ENCODE results near the gene ADCY5.

ADCY5 gene

DNA sequence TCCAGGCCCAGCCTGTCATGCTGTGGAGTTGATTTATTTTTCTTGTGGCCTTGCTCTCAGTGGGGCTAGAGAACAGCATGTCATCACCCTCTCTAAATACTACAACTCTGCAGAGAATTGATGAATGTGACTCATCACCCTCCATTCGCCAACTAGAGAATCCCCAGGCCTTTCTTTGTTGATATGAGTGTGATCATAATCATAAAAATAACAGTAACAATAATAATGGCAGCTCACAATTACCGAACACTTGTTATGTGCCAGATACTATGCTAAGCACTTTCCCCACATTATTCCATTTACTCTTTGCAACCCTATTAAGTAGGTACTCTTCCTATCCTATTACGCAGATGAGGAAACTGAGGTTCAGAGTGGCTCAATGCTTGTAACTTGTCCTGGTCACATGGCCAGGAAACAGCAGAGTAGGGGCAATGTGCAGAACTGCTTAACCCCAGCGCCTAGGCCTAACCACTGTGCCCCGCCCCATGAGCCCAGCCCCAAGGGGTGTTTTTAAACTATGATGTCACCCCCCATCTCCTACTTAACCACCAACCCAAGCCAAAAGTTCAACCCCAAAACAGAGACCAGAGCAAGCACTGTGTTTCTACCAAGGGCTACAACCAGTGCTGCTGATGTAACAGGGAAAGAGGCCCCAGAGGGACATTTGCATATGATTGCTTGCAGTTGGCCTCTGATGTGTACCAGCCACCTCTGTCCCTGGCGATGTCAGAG is 104.5 kb downstream of the ADCY5 start:
- DNase-seq (ENCODE audit: low read depth in 1 of 2, low spot score in 1 of 2) = no peak

DNA sequence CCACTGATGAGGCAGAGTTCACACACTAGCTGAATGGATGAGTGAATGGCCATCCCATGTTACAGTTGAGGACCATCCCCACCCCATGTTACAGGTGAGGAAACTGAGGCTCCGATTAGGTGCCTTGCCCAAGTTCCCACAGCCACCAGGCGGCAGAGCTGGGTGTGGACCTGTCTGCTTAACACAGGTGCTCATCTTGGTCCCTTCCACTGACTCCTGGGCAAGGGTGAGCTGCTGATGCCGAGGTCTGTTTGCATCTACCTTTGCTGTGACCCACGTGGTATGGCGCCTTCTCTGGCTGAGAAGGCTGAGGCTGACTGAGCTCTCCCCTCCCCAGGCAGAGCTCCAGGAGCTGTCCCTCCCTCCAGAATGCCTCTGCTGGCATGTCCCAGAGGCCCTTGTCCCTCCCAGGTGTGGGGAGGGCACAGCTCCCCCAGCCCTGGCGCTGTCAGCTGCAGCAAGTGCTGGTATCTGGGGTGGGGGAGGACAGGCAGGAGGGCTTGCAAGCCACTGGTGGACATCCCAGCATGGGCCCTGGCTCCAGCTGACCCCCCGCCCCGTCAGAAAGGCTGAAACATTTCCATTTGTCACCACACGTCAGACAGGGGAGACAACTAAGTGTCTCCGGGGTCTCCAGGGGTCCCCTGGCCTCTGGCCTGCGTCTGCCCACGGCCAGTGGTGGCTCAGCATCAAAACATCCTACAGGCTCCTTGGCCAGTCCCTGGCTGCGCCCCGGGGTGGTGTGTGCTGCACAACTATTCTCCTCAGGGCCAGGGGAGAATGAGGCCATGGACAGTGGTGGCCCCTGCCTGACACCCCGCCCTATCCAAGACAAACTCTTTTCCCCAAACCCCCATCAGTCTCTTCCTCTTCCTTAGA is 105.4 kb downstream of the ADCY5 start:
- DNase-seq (ENCODE audit: low read depth in 1 of 2, low spot score in 1 of 2) = no peak

DNA sequence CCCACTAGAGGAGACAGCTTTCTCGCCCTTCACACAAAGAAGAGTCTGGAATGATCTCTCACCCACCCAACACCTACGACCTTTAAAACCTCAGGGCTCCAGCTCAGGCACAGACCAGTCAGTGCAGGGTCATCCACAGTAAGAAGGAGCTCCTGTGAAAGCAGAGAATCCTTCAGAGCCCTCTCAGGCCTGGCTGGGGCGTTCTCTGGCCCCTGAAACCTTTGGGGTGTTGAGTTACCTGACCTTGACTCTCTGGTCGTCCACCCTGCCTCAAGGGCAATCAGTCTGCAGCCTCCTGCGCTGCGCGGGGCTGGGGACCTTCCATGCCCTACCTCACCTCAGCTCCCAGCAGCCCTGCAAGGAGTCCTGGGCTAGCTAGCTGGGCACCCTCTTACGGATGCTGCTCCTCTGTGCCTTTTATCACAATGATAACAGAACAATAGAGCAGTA is 106.2 kb downstream of the ADCY5 start:
- no peak for DNase-seq (ENCODE audit: low read depth in 1 of 2, low spot score in 1 of 2)

DNA sequence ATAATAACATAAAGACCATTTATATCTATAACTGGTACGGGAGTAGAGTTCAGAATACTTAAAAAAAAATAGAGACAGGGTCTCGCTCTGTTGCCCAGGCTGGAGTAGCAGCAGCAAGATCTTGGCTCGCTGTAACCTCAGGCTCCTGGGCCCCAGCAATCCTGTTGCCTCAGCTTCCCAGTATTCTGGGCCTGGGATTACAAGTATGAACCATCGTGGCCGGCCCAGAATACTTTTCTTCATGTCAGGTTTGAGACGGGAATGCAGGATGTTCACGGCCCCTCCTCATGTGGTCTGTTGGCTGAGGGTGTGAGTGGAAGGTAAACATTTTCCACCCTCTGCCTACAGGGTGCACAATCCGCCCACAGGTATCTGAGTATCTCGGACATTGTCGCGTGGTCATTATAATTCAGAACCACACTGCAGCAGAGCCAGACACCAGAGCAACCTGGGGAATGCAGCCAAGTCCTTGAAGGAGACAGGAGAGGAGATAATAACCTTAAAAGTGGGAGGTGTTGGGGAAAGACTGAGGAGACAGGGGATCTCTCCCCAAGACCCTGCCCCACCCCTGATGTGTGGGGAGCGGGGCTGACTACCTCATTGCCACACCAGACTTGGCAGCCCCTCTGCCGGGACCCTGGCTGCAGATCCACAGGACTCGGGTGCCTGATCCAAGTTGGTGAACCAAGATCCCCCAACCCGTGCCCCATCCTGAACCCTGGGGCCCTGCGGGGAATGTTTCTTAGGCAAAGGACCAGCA is 106.8 kb downstream of the ADCY5 start:
- no peak for DNase-seq (ENCODE audit: low read depth in 1 of 2, low spot score in 1 of 2)

DNA sequence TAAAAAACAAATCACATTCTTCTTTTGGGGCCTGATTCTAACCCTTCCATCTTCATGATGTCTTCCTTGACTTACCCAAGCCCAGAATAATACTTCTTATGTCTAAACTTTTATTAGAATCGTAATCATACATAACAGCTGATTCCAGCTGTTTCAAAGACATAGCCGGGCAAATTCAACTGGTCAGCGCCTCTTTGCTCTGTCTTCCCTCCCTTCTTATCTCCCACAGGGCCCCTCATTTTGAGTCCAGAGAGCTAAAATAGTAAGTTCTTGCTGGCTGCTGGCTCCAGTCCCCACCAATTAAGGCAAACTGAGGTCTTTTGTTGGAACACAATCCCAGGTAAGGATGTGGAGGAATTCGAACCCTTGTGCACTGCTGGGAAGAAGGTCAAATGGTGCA is 108.6 kb downstream of the ADCY5 start:
- no peak for DNase-seq (ENCODE audit: low read depth in 1 of 2, low spot score in 1 of 2)

DNA sequence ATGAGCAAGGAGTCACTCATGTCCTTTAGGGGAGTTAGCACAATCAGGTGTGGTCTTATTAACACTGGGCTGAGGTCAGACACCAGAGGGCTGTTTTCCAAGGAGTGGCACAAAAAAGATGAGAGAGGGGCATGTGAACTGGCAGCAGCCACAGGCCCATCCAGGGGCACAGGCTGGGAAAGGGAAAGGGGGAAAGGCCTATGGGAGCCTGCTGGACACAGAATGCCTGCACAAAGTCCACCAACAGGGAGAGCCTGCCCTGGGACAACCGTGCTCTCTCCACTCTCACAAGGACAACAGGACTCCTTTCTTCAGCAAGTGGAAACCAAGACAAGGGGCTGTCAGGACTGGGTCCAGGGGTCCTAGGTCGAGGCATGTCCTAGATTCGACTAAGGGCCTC is 109.6 kb downstream of the ADCY5 start:
- DNase-seq (ENCODE audit: low read depth in 1 of 2, low spot score in 1 of 2) = no peak

DNA sequence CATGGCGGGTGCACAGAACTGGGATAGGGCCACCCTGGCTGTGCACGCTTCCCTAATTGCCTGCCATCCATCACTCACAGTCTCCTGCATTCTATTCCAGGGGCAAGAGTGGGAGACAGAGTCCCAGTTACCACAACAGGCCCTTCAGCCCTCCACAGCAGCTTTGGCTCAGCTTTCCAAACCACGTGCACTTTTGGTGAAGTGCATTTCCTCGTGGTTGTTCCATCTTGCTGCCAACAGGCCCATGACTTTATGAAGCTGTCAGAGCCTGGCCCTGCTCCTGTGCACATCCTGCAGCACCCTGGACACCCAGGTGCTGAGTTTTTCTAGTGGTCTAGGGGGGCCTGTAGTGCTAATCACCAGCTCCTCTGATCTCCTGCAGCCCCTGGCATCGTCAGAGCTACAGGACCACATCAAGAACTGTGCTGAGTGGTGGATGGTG is 110.2 kb downstream of the ADCY5 start:
- DNase-seq (ENCODE audit: low read depth in 1 of 2, low spot score in 1 of 2) = no peak

DNA sequence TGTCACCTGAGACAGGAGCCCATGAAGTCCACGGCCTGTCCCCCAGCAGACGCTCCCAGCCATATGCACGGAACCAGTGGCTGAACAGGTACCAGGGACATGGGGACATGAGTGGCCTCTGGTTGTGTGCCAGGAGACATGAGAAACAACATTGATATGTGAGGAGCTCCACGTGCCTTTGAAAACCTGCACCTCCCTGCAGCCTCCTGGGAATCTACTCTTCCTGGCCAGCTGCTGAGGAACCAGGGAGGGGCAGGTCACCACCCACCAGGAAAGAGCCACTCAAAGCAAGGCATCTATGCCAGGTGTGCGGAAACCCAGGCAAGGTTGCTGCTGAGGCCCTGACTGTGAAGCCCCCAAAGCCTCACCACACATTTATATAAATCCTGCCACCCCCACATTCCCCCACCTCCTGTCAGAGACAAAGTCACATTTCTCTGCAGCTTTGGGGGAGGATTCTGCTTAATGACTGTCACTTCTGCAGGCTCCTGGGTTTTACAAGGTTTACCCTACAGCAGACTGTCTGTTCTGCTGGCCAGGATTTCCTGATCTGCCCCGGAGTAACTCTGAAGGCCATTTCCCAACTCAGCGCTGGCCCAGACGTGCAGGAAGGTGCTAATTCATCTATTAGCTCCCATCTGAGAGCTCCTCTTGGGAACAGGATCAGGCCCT is 110.8 kb downstream of the ADCY5 start:
- no peak for DNase-seq (ENCODE audit: low read depth in 1 of 2, low spot score in 1 of 2)

DNA sequence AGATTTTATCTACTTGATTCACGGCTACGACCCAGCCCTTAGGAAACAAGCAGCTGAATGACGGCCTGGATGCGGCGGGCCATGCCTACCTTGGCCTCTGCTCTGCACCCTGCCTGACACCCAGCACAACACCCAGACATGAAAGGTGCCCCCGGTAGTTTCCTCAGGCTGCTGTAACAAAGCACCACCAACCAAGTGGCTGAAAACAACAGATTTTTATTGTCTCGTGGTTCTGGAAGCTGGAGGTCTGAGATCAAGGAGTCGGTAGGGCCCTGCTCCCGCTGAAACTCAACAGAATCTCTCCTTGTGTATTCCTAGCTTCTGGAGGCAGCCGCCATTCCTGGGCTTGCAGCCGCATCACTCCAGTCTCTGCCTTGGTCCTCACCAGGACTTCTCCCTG is 111.7 kb downstream of the ADCY5 start:
- DNase-seq (ENCODE audit: low read depth in 1 of 2, low spot score in 1 of 2) = no peak

DNA sequence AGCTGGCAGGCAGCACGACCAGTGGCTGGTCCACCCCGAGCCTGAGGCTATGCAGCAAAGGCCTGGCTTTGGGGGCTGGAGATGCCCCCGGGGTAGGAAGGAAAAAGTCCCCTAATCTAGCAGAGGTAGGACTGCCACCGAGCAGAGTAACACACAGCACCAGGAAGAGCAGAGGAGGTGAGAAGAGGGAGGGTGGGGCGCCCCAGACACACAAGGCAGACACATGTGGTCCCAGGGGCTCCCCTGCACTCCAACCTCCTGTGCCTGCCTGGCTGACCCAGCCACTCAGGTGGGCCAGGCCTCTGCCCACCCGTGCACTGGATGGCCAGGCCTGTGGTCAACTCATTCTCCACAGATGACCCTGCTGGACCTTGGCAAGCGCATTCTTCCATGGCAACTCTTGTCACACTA is 112.4 kb downstream of the ADCY5 start:
- no peak for DNase-seq (ENCODE audit: low read depth in 1 of 2, low spot score in 1 of 2)

DNA sequence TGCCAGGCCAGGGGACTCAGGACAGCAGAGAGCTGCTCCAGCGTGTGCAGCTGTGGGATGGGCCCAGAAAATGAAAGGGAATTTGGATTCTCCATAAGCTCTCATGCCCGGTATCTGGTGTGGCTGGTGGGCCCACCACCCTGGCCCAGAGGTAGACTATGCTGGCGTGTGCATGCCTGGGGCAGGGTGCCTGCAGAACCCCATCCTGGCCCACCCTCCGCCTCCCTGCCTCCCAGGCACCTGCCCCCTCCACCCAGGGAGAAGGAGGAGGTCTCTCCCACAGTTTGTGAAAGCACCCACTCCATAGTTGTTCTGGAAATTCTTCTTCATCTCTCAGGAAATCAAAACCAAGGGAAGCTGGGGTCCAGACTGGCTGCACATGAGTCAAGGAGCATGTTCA is 112.9 kb downstream of the ADCY5 start:
- DNase-seq (ENCODE audit: low read depth in 1 of 2, low spot score in 1 of 2) = no peak

DNA sequence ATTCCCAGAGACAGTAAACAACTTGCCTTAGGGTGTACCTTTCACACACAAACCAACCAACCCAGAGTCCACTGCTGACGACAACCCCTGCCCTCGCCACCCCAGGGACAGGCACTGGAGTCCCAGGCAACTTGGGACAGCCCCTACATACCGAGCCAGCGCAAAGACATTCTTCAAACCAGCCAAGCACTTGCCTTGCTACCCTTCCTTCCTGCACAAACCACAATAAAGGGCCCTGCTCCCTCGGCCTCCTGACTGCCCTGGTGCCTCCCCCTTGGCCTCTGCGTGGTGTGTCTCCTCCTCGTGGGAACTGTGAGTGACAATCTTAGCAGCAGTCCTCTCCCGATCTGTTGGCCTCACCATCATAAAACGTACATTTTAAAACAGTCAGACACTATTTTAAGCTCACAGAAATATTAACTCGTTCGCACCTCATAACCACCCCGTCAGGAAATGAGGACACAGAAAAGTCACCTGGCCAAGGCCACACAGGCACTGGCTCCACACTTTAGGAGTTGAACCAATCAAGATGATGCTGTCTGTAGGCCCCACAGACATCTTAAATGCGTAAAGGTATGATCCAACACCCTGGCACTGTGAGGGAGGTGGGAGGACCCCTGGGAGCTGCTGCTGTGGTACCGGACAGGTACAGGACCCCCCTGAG is 113.8 kb downstream of the ADCY5 start:
- no peak for DNase-seq (ENCODE audit: low read depth in 1 of 2, low spot score in 1 of 2)

DNA sequence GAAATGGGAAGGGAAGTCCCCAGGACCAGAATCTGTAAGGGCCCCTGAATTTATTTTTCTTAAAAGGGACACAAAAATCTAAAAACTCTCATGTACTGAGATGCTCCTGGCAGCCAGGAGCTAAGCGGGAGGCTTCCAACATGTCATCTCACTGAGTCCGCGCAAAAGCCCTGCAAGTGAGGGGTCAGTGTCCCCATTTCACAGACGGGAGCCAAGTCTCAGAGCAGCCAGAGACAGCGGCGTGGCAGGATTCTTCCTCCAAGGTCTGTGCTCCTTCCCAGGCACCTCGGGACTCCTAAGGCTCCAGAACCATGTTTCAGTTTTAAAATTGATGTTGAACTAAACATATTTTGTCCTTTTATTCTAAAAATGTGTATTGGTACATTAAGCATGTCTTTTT is 114.8 kb downstream of the ADCY5 start:
- no peak for DNase-seq (ENCODE audit: low read depth in 1 of 2, low spot score in 1 of 2)

DNA sequence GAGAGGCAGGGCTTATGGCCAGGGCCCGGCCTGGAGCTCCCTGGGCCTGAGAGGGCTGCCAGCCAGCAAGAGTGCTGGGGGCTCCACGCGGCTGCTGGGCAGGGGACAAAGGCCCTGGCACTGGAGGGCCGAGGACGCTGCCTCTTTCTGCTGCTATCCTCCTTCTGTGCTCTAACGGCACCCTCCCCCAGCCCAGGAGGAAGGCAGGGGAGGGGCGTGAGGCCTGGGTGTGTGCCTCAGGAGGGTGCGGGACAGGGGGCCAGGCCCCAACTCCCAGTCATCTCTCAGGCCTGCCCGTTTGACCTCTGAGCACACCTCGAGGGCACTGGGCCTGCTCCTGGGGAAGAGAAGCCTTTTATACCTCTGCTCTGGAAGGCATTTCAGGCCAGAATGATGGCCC is 115.5 kb downstream of the ADCY5 start:
- no peak for DNase-seq (ENCODE audit: low read depth in 1 of 2, low spot score in 1 of 2)

DNA sequence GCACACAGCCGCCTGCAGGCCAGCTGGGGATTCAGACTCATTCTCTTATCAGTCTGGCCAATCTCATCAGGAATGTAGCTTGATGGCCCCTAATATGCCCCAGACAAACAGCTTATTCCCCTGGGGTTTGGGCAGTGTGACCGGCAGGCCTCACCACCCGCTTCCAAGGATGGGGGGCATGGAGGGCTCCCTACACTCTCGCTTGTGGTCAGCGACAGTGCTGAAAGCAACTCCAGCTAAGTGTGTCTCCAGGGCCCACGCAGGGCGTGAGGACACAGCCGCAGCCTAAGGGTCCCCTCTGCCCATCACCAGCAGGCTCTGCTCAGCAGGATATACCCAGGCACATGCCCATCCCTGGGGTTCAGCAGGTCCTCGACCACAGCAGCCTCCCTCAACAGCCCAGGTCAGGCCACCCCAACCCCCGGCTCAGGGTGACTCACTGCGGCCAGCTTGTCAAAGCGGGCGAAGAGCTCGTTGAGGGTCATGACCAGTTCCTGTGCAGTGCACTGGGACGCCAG is 116.7 kb downstream of the ADCY5 start:
- no peak for DNase-seq (ENCODE audit: low read depth in 1 of 2, low spot score in 1 of 2)

DNA sequence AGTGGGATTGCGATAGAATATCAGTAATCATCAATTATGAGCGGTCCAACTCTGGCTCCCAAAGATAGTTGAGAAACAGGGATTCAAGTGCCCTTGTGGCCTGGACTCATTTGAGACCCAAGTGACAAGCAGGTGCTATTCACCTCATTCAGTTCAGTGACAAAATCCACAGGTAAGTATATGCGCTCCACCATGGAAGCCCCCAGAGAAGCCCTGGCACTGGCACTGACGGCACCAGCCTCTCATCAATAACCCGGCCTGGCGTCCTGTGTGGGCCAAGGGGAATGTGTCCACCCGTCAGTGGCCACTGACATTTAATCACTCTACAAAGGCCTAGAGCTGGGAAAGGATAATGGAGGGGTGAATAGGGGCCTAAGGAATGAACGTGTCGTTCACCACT is 117.2 kb downstream of the ADCY5 start:
- DNase-seq (ENCODE audit: low read depth in 1 of 2, low spot score in 1 of 2) = no peak

DNA sequence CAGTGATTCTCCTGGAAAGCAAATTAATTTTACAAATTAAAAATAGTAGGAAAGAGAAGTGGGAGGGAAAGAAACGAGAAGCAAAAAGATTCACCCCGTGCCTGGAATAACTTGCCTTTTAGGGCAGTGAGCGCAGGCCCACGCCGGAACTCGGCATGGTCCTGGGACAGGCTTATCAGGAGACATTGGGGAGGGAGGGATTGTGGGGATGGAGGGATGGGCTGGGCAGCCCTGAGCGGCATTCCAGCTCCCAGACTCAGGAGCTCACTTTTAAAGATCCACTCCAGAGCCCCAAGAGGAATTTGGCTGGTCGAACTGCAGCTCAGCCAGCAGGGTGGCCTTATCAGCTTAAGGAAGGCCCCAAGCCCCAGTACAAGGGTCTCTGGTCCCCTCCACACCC is 117.9 kb downstream of the ADCY5 start:
- no peak for DNase-seq (ENCODE audit: low read depth in 1 of 2, low spot score in 1 of 2)

DNA sequence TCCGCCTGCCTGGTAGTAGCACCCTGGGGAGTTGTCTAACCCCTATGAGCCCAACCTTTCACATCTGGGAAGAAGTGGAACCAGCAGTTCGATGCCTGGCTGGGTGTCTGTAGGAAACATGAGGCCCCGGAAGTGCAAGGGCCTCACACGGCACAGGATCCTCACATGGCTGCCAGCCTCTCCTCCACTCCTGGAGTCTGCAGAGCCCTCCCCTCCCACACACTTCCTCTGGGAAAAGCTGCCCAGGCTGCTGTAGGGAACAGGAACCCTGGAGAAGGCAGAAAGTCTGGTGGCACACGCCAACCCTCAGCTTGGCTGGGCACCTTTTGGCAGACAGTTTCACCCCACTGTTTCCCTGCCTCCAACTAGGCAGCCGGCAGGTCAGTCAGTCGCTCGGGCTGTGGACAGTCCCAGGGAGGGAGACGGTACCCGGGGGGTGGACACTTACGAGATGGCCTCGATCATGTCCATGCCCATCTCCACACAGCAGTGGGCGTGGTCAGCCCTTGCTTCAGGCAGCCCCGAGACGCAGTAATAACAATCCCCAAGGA is 118.4 kb downstream of the ADCY5 start:
- DNase-seq (ENCODE audit: low read depth in 1 of 2, low spot score in 1 of 2) = no peak

DNA sequence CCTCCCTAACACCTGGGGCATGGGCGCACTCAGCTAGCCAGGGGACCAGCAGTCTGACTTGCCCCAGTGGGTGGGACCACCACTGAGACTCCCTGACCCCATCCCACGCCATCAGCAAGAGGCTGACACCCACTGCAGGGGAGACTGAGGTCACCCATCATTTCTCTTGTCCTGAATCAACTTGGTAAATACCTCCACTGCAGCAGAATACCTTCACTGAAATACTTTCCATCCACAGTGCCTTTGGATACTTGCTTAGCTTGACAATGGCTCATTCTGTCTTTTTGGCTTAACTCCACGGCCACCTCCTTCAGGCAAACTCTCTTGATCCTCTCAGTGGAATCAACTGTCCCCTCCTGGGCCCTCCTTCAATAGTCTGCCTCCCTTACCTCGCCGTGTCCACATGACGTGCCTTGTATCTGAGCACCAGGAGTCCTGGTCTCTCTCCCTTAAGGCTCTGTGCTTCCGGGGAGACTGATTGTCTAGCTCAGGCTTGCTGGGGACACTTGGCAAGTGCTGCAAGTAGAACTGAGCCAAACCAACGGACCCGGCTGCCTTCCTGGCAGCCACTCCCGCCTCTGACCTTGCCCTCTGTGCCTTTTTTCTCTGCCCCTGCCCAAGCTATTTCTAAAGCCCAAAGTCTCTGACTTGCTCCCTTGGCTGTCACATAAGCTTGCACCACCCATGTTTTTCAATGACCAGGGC is 119.1 kb downstream of the ADCY5 start:
- no peak for DNase-seq (ENCODE audit: low read depth in 1 of 2, low spot score in 1 of 2)

Measured in activated CD4-positive, alpha-beta T cell treated with anti-CD3 and anti-CD28 coated beads, Interleukin-2, amount 50 U/mL, for 24 hours (primary cell).